H1 (cell line): ENCODE results near the gene PEAK1. TPM values are rescaled to one million over a fixed set of nuclear protein-coding genes. Genes with fewer than 3 reads are reported as not detected.

Source experiments
- ASH2L ChIP-seq: fragments of 200-600, 300-600 bp; sonication (generic); IDR thresholded peaks from one replicate; pipeline ENCODE4 v1.7.1; 2017; ENCODE audit warnings: low read length
- CHD7 ChIP-seq: fragments of 300-600 bp; sonication (generic); IDR thresholded peaks from 2 replicates; pipeline ENCODE4 v1.7.1; 2012; ENCODE audit warnings: low read length, moderate library complexity, mild to moderate bottlenecking, inconsistent platforms; ENCODE audit not compliant: insufficient replicate concordance
- JUN ChIP-seq: IDR thresholded peaks from 2 replicates; pipeline ENCODE4 v1.6.1; 2011; ENCODE audit warnings: low read depth, mild to moderate bottlenecking, improper control_type of control experiment, low read length
- SIRT6 ChIP-seq: IDR thresholded peaks from one replicate; pipeline ENCODE4 v1.7.1; 2012; ENCODE audit warnings: low read length, inconsistent platforms
- SIX5 ChIP-seq: IDR thresholded peaks from 2 replicates; pipeline ENCODE4 v1.6.1; 2011; ENCODE audit warnings: mild to moderate bottlenecking, low read depth, low read length
- SP2 ChIP-seq: IDR thresholded peaks from 2 replicates; pipeline ENCODE4 v1.6.1; 2012; ENCODE audit warnings: mild to moderate bottlenecking, low read length, inconsistent platforms
- polyA plus RNA-seq, 7 experiments: library from polyadenylated mRNA; depleted of rRNA in 3 of 7; stranded (reverse) in 5 of 7; unstranded in 2 of 7; fragments of >200 nt in 5 of 7; fragments of 200-250 nt in 2 of 7; gene quantifications; 1 replicate in 5 of 7; 2 replicates in 1 of 7; 4 replicates in 1 of 7; pipeline versions ENCODE4 v1.2.1 to v1.2.3, GENCODE V29; 2011 to 2013; ENCODE audit warnings: missing spikeins in 2 of 7, mixed read lengths in 2 of 7
- total RNA-seq: library from RNA; stranded (reverse); fragmentation: NEBNext Ultra II Directional; extraction: Animal tissue kit (Norgen Biotek cat#: 25700); gene quantifications from 2 replicates; pipeline ENCODE4 v1.2.1, GENCODE V29; 2021

Gene PEAK1
- total and polyA plus RNA-seq, 2 of the 8 experiments (the other 6 are each of a cell fraction or from before 2014, with no cell fraction given): 8.8 to 44.8 TPM

GRCh38 chr15:77121599-77121998 is 298.3 kb downstream of the PEAK1 start (continued):
- TF ChIP-seq CHD7 (no peak), SIRT6 (no peak), JUN (no peak), ASH2L (no peak), SIX5 (no peak), SP2 (no peak)
